Measurements from ENCODE around the gene GORAB. TPM values are rescaled to one million over a fixed set of nuclear protein-coding genes. Genes with fewer than 3 reads are reported as not detected.

GORAB gene
- total and polyA plus RNA-seq, 10 of the 15 experiments (the other 5 are each of a cell fraction or from before 2014, with no cell fraction given): 5.5 to 38.6 (median 10.3) TPM

- no peak for TF ChIP-seq LARP7 (IDR thresholded peaks at IDR 0.05)
- TF ChIP-seq HCFC1 (IDR thresholded peaks at IDR 0.05; ENCODE audit: low read length): no peak
- TF ChIP-seq SIX5 (IDR thresholded peaks at IDR 0.05; ENCODE audit: low read depth, low read length, severe bottlenecking): no peak
- no peak for TF ChIP-seq CHD1 (IDR thresholded peaks at IDR 0.05; ENCODE audit: low read depth, low read length)
- no peak for TF ChIP-seq GABPA (IDR thresholded peaks at IDR 0.05; ENCODE audit: low read depth)
- no peak for TF ChIP-seq EZH2 (IDR thresholded peaks at IDR 0.05; ENCODE audit: borderline replicate concordance, control insufficient read depth, low read depth, low read length)
- no peak for TF ChIP-seq GATAD2B (conservative IDR thresholded peaks at IDR 0.05; ENCODE audit: low read depth)
- no peak for TF ChIP-seq ETV6 (conservative IDR thresholded peaks at IDR 0.05 in 1 of 2, IDR thresholded peaks at IDR 0.05 in 1 of 2; ENCODE audit: borderline replicate concordance in 1 of 2, low read depth in 1 of 2)
- TF ChIP-seq SMAD1 (IDR thresholded peaks at IDR 0.05; ENCODE audit: low read depth, partially characterized antibody): no peak
- no peak for TF ChIP-seq RELA (IDR thresholded peaks at IDR 0.05; ENCODE audit: borderline replicate concordance, partially characterized antibody)
- TF ChIP-seq JUNB (IDR thresholded peaks at IDR 0.05): no peak
- TF ChIP-seq FOXK2 (IDR thresholded peaks at IDR 0.05): no peak
- no peak for TF ChIP-seq PAX8 (IDR thresholded peaks at IDR 0.05)
- TF ChIP-seq ATF7 (IDR thresholded peaks at IDR 0.05; ENCODE audit: low read depth): peak; percentile 78
- TF ChIP-seq WRNIP1 (IDR thresholded peaks at IDR 0.05; ENCODE audit: borderline replicate concordance, low read depth, low read length): no peak
- TF ChIP-seq ZNF217 (IDR thresholded peaks at IDR 0.05): peak; percentile 74
- TF ChIP-seq ZNF274 (IDR thresholded peaks at IDR 0.05; ENCODE audit: insufficient read depth, insufficient read length): no peak
- TF ChIP-seq NR2F1 (conservative IDR thresholded peaks at IDR 0.05): peak; percentile 82
- no peak for TF ChIP-seq CBX5 (IDR thresholded peaks at IDR 0.05; ENCODE audit: low read depth)
- TF ChIP-seq MTA3 (IDR thresholded peaks at IDR 0.05; ENCODE audit: borderline replicate concordance, low read length): no peak
- no peak for TF ChIP-seq SUPT20H (IDR thresholded peaks at IDR 0.05; ENCODE audit: borderline replicate concordance, control insufficient read depth, low read depth, low read length)
- TF ChIP-seq BACH1 (IDR thresholded peaks at IDR 0.05; ENCODE audit: borderline replicate concordance): peak; percentile 84
- TF ChIP-seq TARDBP (IDR thresholded peaks at IDR 0.05; ENCODE audit: borderline replicate concordance): no peak
- no peak for TF ChIP-seq TCF7 (IDR thresholded peaks at IDR 0.05; ENCODE audit: borderline replicate concordance)
- TF ChIP-seq, protein P1, sequence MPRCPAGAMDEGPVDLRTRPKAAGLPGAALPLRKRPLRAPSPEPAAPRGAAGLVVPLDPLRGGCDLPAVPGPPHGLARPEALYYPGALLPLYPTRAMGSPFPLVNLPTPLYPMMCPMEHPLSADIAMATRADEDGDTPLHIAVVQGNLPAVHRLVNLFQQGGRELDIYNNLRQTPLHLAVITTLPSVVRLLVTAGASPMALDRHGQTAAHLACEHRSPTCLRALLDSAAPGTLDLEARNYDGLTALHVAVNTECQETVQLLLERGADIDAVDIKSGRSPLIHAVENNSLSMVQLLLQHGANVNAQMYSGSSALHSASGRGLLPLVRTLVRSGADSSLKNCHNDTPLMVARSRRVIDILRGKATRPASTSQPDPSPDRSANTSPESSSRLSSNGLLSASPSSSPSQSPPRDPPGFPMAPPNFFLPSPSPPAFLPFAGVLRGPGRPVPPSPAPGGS (IDR thresholded peaks at IDR 0.05; ENCODE audit: borderline replicate concordance, insufficient read depth, low read depth, low read length, poor library complexity, severe bottlenecking): no peak
- TF ChIP-seq SREBF2 (IDR thresholded peaks at IDR 0.05; ENCODE audit: low read length): no peak
- TF ChIP-seq BCL11A (IDR thresholded peaks at IDR 0.05; ENCODE audit: low read depth, low read length): peak; percentile 96
- TF ChIP-seq, protein P2, sequence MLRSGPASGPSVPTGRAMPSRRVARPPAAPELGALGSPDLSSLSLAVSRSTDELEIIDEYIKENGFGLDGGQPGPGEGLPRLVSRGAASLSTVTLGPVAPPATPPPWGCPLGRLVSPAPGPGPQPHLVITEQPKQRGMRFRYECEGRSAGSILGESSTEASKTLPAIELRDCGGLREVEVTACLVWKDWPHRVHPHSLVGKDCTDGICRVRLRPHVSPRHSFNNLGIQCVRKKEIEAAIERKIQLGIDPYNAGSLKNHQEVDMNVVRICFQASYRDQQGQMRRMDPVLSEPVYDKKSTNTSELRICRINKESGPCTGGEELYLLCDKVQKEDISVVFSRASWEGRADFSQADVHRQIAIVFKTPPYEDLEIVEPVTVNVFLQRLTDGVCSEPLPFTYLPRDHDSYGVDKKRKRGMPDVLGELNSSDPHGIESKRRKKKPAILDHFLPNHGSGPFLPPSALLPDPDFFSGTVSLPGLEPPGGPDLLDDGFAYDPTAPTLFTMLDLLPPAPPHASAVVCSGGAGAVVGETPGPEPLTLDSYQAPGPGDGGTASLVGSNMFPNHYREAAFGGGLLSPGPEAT (IDR thresholded peaks at IDR 0.05; ENCODE audit: low read depth): peak; percentile 82
- TF ChIP-seq STAT1 (conservative IDR thresholded peaks at IDR 0.05): no peak
- TF ChIP-seq EED (IDR thresholded peaks at IDR 0.05; ENCODE audit: low read depth): no peak
- TF ChIP-seq, protein P3, sequence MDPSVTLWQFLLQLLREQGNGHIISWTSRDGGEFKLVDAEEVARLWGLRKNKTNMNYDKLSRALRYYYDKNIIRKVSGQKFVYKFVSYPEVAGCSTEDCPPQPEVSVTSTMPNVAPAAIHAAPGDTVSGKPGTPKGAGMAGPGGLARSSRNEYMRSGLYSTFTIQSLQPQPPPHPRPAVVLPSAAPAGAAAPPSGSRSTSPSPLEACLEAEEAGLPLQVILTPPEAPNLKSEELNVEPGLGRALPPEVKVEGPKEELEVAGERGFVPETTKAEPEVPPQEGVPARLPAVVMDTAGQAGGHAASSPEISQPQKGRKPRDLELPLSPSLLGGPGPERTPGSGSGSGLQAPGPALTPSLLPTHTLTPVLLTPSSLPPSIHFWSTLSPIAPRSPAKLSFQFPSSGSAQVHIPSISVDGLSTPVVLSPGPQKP (IDR thresholded peaks at IDR 0.05; ENCODE audit: low read depth, low read length): no peak
Measured at GRCh38 chr1:170545476-170545875, 13.5 kb downstream of the GORAB start (continued).
